GM12892 (cell line): ENCODE data around the gene COPG2.
"Not testable (repeated sequence)": the region's sequence is repeated elsewhere in the genome, so short reads cannot be mapped to it uniquely, and the experiment has no call there.

ENCODE experiments used
- DNase-seq: peaks from one replicate; pipeline ENCODE4 v3.0.0; 2011; ENCODE audit not compliant: insufficient read length
- FAIRE-seq: peaks from 2 replicates; lab custom pipeline; 2011; peaks lifted over from hg19 to GRCh38; lab: Jason Lieb, UNC
- POLR2A ChIP-seq: IDR thresholded peaks from 2 replicates; pipeline ENCODE4 v1.6.1; 2011; ENCODE audit warnings: low read depth, low read length, control low read depth
- POLR2AphosphoS5 ChIP-seq: IDR thresholded peaks from 2 replicates; pipeline ENCODE4 v1.6.1; 2011; ENCODE audit warnings: low read depth, low read length, control low read depth
- TAF1 ChIP-seq: IDR thresholded peaks from 2 replicates; pipeline ENCODE4 v1.6.1; 2011; ENCODE audit warnings: low read depth, mild to moderate bottlenecking, control low read depth, low read length, borderline replicate concordance

COPG2 gene

DNA sequence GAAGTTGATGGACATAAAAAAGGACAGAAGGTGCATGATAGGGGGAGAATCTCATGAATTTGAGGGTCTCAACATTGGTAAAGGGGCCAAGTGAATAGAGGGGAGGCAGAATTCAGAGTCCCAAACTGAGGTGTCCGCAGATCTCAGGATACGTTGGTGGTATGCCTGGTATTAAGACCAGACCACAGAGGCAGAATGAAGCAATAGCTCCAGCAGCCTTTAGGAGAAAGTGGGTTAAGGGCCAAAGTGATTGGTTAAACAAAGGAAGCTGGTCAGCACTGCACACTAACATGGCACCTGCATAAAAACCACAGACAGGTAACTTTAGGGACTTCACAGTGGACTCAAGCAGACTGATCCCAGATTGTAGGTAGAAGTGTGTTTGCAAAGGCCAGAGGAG lies 139.1 kb downstream of the COPG2 start:
- TF ChIP-seq POLR2AphosphoS5 (no peak), TAF1 (no peak), POLR2A (no peak)
- FAIRE-seq, result no peak
- DNase-seq, result no peak

DNA sequence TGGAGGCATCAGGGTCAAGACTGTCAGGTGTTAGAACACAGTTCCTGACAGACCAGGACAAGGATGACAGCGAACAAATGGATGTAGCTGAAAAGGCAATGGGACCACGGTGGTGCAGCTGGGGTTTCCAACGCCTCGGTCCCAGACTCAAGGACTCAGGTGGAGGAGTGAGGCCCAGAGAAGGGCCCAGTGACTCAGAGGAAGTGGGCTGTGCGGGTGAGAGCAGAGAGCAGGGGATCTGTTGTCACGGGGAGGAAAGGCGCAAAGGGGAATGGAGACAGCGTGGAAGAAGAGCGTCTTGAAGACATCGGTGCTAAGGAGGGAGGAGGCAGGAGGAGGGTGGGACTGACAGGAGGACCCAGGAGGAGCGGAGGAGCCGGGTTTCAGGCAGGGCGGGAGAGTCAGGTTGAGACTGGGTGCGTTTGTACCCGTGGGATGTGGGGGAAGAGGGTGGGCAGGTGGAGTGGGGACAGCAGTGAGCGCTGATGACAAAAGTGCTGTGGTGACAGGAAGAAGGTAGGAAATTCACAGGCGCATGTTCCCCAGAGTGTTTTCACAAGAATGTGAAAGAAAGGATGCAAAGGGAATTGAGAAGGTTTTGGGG lies 140.7 kb downstream of the COPG2 start:
- FAIRE-seq, DNase-seq: not testable (repeated sequence)

DNA sequence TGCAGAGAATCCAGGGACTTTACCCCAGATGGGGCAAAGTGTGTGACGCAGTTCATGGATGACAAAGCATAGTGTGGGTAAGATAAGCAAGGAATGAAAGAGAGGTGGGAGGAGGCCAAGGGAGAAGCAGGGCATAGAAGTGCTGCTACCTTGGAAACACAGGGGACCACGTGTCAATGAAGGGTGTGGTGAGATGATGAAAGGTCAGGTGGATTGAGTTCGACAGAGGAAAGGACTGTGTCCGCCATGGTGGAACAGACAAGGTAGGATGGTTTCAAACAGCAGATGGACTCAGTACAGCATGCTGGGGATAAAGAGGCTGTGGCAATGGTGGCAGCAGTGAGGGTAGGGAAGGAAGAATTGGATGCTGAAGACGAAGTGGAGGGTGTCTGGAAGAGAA lies 143.9 kb downstream of the COPG2 start:
- DNase-seq (no peak), FAIRE-seq (no peak)
- TF ChIP-seq POLR2A (no peak), TAF1 (no peak), POLR2AphosphoS5 (no peak)

DNA sequence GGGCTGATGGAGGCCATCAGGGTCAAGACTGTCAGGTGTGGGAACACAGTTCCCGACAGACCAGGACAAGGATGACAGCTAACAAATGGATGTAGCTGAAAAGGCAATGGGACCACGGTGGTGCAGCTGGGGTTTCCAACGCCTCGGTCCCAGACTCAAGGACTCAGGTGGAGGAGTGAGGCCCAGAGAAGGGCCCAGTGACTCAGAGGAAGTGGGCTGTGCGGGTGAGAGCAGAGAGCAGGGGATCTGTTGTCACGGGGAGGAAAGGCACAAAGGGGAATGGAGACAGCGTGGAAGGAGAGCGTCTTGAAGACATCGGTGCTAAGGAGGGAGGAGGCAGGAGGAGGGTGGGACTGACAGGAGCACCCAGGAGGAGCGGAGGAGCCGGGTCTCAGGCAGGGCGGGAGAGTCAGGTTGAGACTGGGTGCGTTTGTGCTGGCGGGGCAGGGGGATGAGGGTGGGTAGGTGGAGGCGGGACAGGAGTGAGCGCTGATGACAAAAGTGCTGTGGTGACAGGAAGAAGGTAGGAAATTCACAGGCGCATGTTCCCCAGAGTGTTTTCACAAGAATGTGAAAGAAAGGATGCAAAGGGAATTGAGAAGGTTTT lies 144.9 kb downstream of the COPG2 start:
- DNase-seq, FAIRE-seq: not testable (repeated sequence)

DNA sequence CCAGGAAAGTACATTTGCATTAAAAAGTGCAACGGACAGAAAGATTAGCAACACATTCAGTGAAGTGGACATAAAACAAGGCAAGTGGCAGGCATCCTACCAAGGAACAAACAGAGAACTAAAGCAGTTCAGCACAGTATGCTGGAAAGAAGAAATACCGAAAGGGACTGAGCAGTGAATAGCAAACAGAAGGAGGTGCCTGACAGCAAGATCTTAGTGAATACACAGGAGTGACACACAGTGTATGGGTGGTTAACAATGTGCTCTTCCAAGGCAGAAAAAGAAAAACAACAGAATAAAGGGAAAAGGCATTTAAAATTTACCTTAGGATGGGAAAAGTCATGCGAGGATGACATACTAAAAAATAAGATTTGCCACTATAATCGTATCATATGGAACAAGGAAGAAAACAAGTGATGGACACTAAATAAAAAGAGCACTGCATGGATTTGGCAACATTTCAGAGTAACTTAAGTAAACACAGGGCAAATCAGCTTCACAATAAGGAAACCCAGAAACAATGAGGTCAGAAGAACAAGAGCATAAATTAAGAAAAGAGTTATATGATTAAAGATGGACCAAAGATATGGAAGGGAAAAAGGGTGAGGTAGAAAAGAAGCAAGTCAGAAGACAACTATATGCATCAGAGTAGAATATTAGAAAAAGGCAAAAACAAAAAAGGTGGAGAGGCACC lies 147.1 kb downstream of the COPG2 start:
- FAIRE-seq (no peak), DNase-seq (no peak)
- TF ChIP-seq TAF1, result no peak
- TF ChIP-seq POLR2A, result no peak
- TF ChIP-seq POLR2AphosphoS5, result no peak

DNA sequence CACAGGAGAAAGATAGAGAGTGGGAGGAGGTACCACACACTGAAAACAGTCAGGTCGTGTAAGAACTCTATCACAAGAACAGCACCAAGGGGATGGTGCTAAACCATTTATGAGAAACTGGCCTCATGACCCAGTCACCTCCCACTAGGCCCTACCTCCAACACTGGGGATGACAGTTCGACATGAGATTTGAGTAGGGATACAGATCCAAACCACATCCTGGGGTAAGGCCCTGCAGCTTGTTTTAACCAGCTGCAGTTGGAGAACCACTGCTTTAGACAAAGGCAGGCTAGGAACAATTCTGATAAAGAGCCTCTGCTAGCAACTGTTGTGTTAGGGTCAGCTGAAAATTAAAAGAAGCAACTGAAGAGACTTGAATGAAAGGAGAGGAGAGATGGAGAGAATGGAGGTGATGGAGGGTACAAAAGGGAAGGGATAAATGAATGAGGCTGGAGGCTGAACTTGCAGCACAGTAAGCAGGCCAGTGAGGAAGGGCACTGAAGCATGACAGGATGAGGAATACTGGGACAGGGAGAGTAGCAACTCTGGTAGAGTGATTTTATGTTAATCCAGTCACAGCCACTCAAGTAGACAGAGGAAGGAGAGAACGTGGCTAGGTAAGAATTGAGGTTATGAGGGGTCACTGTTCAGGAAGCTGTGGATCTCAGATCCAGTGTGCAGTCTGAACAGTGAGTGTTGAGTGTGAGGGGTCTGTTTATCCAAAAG lies 153.1 kb downstream of the COPG2 start:
- FAIRE-seq (no peak), DNase-seq (no peak)
- TF ChIP-seq POLR2AphosphoS5 (no peak), POLR2A (no peak), TAF1 (no peak)

DNA sequence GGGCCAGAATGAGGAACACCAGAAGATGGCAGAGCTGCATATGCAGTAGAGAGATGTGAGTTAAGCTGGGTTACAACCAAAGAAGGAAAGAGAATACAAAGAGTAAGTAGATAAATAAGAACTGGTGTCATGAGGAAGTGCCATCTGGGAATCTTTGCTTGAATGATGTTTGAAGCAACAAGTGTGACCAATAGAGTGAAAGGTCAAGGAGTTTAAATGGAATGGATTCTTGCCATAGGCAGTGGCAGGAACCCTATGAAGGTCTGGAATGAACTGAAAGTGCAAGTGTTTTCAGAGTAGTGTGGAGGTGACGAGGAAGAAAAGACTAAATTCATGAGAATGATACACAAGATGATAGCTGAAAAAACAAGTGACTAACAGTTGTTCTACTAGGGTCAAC lies 155.1 kb downstream of the COPG2 start:
- FAIRE-seq (no peak), DNase-seq (no peak)
- TF ChIP-seq POLR2A (no peak), POLR2AphosphoS5 (no peak), TAF1 (no peak)

DNA sequence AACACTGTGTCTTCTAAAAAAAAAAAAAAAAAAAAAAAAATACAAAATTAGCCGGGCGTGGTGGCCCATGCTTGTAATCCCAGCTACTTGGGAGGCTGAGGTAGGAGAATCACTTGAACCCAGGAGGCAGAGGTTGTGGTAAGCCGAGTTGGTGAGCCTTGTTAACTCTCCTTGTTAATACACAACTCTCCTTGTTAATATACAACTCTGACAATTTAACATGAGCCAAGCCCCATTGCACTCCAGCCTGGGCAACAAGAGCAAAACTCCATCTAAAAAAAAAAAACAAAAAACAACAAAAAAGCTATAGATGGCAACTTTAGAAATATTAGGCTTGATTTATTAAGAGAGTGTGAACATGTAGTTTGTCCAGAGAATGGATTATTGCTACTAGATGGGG lies 156.5 kb downstream of the COPG2 start:
- not testable (repeated sequence) for DNase-seq, FAIRE-seq

DNA sequence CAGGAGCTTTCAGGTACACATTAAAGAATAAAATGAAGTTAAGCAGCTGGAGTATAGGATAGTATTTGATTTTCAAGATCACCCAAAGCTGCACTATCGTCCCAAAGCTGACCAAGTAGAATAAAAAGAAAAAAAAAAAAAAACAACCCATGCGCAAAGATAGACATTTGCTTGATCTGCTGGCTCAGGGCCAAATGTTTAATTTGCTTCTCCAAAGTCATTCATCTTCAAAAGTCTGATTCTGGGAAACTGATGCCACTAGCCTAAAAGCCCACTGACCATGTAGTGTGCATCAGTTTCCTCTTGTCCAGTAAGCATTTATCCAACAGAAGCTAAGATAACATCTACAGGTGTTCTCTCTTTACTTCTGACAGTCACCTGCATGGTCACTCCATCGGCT lies 162.2 kb downstream of the COPG2 start:
- FAIRE-seq (no peak), DNase-seq (no peak)
- no peak for TF ChIP-seq POLR2A
- TF ChIP-seq TAF1, result no peak
- TF ChIP-seq POLR2AphosphoS5, result no peak

DNA sequence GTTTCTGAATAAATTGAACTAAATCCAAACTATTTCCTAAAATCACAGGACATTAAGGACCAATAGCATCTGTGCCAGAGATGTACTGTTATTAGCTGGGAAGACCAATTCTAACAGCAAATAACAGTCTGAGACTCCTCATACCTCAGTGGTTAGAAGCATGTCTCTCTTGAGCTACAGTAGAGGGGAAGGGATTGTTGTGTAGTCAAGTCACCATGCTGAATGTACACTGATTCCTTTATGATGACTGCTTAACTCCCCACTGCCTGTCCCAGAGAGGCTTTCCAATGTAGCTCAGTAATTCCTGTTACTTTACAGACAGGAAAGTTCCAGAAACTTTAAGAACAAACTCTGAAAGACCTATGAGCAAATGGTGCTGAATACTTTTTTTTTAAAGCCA lies 162.8 kb downstream of the COPG2 start:
- TF ChIP-seq TAF1 (no peak), POLR2A (no peak), POLR2AphosphoS5 (no peak)
- no peak for FAIRE-seq
- no peak for DNase-seq

DNA sequence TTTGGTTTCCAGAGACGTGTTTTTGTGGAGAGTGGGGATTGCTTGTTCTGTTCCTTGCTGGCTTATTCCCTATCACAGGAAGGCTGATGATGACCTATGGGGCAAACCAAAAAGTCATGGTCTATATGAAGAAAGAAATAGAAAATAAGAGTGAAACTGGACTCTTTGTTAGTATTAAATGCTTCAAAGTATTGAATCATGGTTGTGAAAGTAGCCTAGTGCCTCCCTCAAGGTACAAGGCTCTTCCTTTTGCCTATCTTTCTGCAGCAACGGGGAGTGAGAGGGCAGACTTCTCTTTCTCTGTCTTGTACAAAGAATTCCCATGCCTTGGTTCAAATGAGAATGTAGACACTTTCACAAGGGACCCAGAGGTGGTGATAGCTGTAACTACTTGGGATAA lies 167.6 kb downstream of the COPG2 start:
- DNase-seq (no peak), FAIRE-seq (no peak)
- TF ChIP-seq POLR2A, result no peak
- TF ChIP-seq POLR2AphosphoS5, result no peak
- no peak for TF ChIP-seq TAF1

DNA sequence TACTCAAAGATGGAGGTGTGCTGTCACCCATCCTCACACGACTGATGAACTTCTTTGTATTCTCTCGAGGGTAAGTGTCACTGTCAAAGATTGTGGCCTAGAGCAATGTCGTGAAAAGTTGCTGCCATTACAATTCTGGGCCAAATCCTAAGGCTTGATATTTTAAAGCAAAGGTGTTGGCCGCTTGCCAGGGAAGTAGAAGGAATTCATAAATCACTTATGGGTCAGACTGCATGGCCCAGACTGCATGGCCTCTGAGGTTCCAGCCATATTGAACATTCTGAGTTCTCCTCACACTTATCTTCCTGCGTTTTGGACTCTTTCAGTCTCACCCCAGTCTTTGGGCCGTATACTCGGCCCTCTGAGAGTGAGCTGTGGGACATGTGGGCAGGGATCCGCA lies 168.1 kb downstream of the COPG2 start:
- FAIRE-seq, result no peak
- DNase-seq, result no peak
- TF ChIP-seq TAF1 (no peak), POLR2AphosphoS5 (no peak), POLR2A (no peak)
